GOT3 (cell line): ENCODE data around the gene DRAM2.

Experiments used
- DNase-seq: peaks from one replicate; lab custom pipeline; 2025; ENCODE audit warnings: mixed read lengths; lab: John Stamatoyannopoulos, UW

DRAM2 gene

GRCh38 chr1:111139956-111140679, at the start of gene DRAM2, which contains the start of gene CEPT1:
Gene DRAM2 (minus strand): TSS chr1:111140093. CDS start chr1:111131554, 8,539 bp downstream.
Gene CEPT1 (plus strand): TSS chr1:111140223. CDS start chr1:111147715, 7,492 bp downstream.
- DNase-seq, result peak; percentile 42

GRCh38 chr1:111184663-111185062, 44.8 kb upstream of the DRAM2 start:
- no peak for DNase-seq

GRCh38 chr1:111183308-111184069, 43.6 kb upstream of the DRAM2 start:
- no peak for DNase-seq

DNA sequence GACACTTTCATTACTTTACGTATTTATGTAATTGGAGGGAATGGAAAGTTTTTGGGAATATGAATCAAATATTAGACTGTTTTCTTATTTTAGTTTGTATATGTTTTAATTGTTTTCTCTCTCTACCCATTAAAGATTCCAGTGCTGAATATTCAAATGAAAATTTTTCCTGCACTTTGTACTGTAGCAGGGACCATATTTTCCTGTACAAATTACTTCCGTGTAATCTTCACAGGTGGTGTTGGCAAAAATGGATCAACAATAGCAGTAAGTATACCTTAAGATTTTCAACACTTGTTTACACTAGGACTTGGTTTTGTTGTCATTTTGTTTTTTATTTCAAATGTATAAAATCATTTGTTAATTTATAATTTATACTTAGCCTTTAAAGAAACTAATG, 42.2 kb upstream of the DRAM2 start:
- no peak for DNase-seq

DNA sequence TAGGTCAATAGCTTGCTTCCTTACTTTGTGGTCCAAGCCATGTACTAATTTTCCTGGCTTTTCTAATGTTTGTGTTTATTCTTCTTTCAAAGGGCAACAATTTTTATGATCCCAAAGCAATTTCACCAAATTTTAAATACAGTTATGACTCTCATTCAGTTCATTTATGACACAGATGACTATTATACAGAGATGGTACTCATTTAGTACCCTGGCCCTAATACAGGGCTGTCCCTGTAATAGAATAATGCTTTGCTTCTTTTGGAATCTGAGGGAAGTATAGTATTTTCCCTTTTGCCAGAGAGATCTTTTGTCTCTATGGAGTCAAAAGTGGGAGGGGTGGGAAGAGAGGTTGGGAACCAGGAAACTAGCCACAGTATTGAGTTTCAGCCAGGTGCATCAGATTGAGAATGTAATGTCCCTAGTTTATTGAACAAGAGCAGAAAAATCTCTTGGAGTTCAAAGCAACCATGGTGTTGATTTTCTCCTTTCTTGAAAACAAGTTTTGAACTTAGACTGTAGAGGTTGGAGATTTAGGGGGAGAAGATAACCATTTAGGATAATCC, 40.2 kb upstream of the DRAM2 start:
- DNase-seq, result no peak

DNA sequence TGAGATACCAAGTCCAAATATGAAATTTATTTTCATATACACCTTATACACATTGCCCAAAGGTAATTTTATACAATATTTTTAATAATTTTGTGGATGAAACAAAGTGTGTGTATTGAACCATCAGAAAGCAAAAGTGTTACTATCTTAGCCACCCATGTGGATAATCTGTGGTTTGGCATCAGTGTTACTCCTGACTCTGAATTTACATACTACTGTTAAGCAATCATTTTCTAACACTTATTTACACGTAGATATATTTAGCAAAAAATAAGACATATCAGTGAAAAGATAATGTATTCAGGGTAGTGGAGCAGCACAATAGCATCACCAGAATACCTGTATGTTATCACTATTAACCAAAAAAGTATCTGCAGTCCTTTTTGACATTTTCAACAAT, 36.8 kb upstream of the DRAM2 start:
- no peak for DNase-seq

- no peak for DNase-seq
These were observed 35.5 kb upstream of the DRAM2 start for GRCh38 chr1:111175349-111175748.

GRCh38 chr1:111174070-111174469, 34.2 kb upstream of the DRAM2 start:
- DNase-seq, result no peak

DNA sequence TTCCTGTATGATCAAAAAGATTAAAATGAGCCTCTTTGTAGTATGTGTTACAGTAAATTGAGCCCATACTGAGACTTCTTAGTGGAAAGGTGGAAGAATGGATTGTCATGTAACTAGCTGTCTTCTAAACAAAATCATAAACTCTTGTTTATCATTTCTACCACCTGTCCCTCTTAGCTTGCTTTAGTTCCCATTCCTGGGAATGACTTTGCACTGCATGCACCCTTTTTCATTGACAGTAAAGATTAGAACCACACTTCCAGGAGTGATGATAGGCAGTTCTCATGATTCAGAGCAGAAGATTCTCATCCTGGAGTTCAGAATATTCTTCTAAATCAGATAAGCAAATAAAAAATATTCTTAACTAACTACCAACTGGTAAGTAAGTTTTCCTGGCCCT, 32.6 kb upstream of the DRAM2 start:
- no peak for DNase-seq

DNA sequence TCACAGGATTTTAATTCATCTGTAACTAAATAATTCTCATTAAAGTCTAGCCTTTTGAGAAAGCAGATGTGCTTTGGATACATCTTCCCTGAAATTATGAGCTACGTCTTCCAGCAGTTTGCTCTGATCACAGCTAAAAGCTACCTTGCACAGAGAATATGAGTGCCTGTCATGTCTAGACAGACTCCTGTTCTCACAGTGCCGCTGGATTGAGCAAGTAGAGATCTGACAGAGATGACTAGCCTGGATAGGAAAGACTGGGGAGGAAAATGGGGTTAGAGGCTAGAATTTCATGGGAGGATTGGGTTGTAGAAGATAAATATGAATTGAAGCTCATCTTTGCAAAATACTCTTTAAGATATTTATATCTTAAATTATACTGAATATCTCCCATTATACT, 24.3 kb upstream of the DRAM2 start:
- DNase-seq, result no peak

GRCh38 chr1:111163363-111163762, 23.5 kb upstream of the DRAM2 start:
- no peak for DNase-seq

GRCh38 chr1:111162488-111162880, 22.6 kb upstream of the DRAM2 start:
- no peak for DNase-seq

DNA sequence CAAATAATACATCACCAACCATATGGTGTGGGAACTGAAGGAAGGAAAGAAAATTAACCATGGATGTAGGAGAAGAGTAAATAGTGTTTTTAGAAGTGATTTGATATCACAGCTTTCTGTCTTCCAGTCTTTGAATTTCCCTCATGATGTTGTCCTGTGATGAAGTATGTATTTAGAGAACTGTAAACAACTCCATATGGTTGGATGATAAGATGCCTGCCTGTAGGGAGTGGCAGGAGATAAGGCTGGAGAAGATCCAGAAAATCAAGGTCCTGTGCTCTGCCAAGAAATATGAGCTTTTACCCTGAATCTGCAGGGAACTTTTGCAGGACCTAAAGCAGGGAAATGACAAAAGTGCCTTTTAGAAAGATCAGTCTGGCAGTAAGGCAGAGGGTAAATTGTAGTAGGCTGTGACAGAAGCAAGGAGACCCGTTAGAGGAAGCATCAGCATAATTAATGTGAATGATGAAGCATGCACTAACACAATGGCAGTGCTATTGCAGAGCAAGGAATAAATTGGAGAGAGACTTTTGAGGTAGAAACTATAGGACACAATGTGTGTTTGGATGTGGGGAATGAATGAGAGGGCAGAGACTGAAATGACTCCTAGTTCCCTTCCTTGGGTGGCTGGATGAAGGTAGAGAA, 22.1 kb upstream of the DRAM2 start:
- no peak for DNase-seq

GRCh38 chr1:111157431-111157830, 17.5 kb upstream of the DRAM2 start:
- no peak for DNase-seq

DNA sequence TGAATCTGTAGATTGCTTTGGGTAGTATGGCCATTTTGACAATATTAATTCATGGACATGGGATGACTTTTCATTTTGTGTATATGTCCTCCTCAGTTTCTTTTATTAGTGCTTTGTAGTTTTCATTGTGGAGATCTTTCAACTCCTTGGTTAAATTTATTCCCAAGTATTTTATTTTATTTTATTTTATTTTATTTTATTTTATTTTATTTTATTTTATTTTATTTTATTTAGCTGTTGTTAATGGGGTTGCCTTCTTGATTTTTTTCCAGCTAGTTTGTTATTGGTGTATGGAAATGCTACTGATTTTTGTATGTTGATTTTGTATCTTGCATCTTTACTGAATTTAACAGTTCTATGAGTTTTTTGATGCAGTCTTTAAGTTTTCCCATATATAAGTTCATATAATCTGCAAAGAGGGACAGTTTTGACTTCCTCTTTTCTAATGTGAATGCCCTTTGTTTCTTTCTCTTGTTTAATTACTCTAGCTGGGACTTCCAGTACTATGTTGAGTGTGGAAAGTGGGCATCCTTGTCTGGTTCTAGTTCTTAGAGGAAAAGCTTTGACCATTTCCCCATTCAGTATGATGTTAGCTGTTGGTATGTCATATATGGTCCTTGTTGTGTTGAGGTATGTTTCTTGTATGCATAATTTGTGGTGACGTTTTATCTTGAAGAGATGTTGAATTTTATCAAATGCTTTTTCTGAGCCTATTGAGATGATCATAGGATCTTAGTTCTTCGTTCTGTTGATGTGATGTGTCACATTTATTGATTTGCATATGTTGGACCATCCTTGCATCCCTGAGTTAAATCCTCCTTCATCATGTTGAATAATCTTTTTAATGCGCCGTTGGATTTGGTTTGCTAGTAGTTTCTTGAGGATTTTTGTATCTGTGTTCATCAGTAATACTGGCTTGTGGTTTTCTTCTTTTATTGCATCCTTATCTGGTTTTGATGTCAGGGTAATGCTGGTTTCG, 14.4 kb upstream of the DRAM2 start:
- no peak for DNase-seq

DNA sequence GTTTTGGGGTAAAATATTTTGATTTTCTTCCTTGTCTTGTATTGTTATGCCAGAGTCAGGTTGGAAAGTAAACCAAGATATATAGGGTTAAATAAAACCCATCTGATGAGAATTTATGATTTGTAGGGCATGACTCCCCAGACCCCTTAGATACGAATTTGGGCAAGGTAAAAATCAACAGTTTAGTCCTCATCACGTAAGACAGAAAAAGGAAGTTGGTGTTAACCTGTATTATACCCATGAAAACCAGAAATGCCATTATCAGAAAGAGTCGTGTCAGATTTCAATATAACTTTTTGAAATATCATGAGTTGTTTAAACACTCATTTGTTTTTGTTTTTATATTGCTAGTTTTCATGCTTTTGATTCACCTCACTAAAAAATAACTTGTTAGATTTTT, 11.9 kb upstream of the DRAM2 start:
- no peak for DNase-seq

DNA sequence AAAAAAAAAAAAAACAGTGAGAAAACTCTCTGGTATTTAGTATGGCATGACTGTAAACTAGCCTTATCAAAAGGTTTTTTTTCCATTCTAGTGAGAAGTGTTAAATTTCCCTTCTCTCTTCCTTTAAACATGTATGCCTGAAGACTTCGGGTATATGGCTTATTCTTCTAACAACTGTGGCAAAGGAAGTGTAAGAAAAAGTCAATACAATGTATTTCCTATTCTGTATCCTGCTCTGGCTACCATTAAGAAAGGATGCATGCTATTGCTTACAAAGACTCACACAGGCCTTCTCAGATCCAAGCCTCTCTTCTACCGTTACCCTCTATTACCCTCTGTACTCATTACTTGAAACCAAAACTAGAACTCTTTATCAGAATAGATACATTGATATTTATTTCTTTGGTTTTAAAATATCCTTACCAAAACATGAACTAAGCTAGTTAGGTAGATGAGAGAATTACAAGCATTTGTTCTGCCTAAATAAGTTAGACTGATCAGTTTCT, 8.5 kb upstream of the DRAM2 start:
- no peak for DNase-seq

- no peak for DNase-seq
These were observed 8.1 kb upstream of the DRAM2 start for GRCh38 chr1:111147948-111148347.

DNA sequence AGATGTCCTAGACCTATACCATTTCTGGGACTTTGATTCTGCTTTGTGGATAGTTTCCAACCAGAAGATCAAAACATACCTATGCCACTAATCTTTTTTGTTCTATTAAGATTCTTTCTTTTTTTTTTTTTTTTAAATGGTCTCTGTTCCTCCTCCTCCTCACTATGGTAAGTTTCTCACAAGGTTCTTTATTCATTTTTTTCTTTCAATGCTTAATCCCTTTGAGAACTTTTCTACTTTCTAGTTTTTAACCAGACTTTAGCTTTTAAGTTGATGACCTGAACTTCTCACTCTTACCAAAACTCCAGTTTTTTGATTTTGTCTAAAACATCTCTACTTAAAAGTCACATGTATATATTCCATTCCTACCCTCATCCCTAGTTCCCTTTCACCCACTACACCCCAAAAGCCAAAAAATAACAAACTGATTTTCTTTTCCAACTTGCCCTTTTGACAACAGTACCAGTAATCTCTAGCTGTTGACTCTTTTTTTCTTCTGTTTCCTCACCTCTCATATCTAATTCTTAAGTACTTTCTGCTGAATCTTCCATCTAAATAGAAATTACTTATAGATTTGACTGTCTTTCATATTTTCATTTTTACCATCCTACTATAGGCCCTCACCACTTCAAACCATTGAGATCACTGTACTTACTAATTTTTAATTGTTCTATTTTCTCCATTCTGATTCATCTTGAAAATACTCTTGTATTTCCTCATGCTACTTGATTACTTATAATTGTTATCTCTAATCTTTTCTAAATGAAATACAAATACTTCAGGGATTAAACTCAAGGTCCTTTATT, 6.3 kb upstream of the DRAM2 start:
- no peak for DNase-seq

DNA sequence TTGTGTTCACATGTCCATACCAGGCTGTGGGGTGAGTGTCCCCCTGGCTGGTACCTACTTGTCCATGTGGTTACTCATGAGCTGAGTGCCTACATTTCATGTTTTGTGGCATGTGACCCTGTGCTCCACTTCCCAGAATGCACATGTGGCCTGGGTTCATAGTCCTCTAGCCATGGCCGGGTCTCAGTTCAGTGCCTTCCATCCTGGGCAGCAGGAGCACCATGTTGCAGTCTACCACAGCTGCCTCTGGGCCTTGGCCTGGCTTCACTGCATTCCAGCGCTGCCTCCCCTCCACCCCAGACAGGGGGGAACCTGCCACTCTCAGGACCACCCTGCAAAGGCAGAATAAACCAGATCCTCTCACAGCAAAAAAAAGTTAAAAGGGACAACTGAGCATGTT, 5.6 kb upstream of the DRAM2 start:
- DNase-seq, result no peak
